Immature natural killer cell (primary cell): ENCODE measurements around the gene KRT6A. TPM values are rescaled to one million over a fixed set of nuclear protein-coding genes. Genes with fewer than 3 reads are reported as not detected.
"Not testable (repeated sequence)": the region's sequence is repeated elsewhere in the genome, so short reads cannot be mapped to it uniquely, and the experiment has no call there.

Experiments used
- DNase-seq, 3 donors: peaks; one replicate each; pipeline ENCODE4 v3.0.0; 2022; ENCODE audit warnings: mixed read lengths in 1 of 3
- H3K27ac Mint-ChIP-seq, 6 donors: one replicate each; pipeline ENCODE4 v1.8.0; 2020; ENCODE audit warnings: mixed read lengths in 6 of 6, mild to moderate bottlenecking in 5 of 6, inconsistent platforms in 4 of 6, moderate library complexity in 3 of 6
- H3K27me3 Mint-ChIP-seq, 3 donors: one replicate each; pipeline ENCODE4 v1.8.0; 2020 to 2021; ENCODE audit warnings: low read depth in 3 of 3, mild to moderate bottlenecking in 3 of 3, mixed read lengths in 3 of 3, moderate library complexity in 3 of 3, inconsistent platforms in 1 of 3
- H3K36me3 Mint-ChIP-seq, 3 donors: one replicate each; pipeline ENCODE4 v1.8.0; 2020; ENCODE audit warnings: mixed read lengths in 3 of 3, inconsistent platforms in 2 of 3, mild to moderate bottlenecking in 2 of 3
- H3K4me1 Mint-ChIP-seq, 2 donors: one replicate each; pipeline ENCODE4 v1.8.0; 2020; ENCODE audit warnings: inconsistent platforms in 2 of 2, mild to moderate bottlenecking in 2 of 2, mixed read lengths in 2 of 2, moderate library complexity in 1 of 2
- H3K4me3 Mint-ChIP-seq, 5 donors: one replicate each; pipeline ENCODE4 v1.8.0; 2020; ENCODE audit warnings: mild to moderate bottlenecking in 5 of 5, mixed read lengths in 5 of 5, inconsistent platforms in 3 of 5, moderate library complexity in 3 of 5
- H3K9me3 Mint-ChIP-seq, 6 donors: one replicate each; pipeline ENCODE4 v1.8.0; 2020; ENCODE audit warnings: mild to moderate bottlenecking in 6 of 6, mixed read lengths in 6 of 6, inconsistent platforms in 4 of 6, moderate library complexity in 3 of 6
- polyA plus RNA-seq, 3 donors: library from polyadenylated mRNA; unstranded; fragments of 300-500 nt; fragmentation: Illumina TruSeq; gene quantifications; one replicate each; pipeline ENCODE4 v1.2.3, GENCODE V29; 2021

KRT6A gene
- polyA plus RNA-seq, 3 donors from 2014 or later, result not detected

DNA sequence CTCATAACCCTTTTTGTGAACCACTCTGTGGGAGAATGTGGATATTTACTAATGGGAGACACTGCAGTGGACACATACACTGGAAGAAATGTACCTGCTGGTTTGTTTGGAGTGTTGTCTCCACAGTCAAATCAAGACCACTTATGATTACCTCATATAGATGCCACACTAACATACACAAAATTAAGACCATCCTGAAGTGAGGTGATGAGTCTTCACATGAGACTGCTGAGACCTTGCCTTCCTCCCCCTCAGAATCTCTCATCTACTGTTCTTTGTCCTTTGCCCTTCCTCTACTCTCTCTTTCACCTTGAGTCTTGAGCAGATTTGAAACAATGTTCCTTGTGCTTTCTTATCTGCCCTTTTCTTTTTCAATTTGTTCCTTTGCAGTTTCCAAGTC is 4.3 kb downstream of the KRT6A start:
- DNase-seq, result no peak
- Mint-ChIP-seq H3K9me3 (peaks cover 4 to 13% (median 11%) of the 10 kb centered on the region in 6 donors), H3K27me3 (peaks cover 5 to 28% (median 9%) of the 10 kb centered on the region in 3 donors), H3K36me3 (peaks cover 0 to 9% (median 9%) of the 10 kb centered on the region in 3 donors), H3K4me1 (no peaks in the 10 kb centered on the region), H3K27ac (no peak overlapping the region), H3K4me3 (no peak overlapping the region)

- H3K27ac Mint-ChIP-seq, H3K4me3 Mint-ChIP-seq, H3K4me1 Mint-ChIP-seq, DNase-seq, H3K36me3 Mint-ChIP-seq: not testable (repeated sequence)
- Mint-ChIP-seq H3K27me3 (peaks cover 7 to 30% (median 10%) of the 10 kb centered on the region in 3 donors), H3K9me3 (peaks cover 4 to 13% (median 11%) of the 10 kb centered on the region in 6 donors)
Measured at GRCh38 chr12:52487744-52488443, 5.2 kb downstream of the KRT6A start.

DNA sequence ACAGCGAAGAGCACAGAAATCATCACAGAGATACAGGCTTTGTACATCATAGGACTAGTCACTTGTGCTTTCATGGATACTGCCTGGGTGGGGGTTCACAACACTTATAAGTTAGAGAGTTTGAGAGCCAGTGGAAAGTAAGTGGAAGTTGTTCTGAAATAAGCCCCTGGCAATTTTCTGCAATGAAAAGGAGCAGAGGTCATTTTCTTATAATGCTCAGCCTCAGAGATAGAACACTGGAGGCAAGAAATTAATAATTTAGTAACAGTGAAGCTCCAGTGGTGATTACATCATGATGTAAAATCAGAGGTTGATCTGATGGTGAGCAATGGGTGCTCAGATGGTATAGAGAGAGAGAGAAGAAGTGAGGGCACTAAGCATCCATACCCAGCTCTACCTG is 5.8 kb downstream of the KRT6A start:
- Mint-ChIP-seq H3K36me3 (peaks cover 0 to 9% (median 9%) of the 10 kb centered on the region in 3 donors), H3K27me3 (peaks cover 7 to 34% (median 10%) of the 10 kb centered on the region in 3 donors), H3K4me1 (no peaks in the 10 kb centered on the region), H3K27ac (no peak overlapping the region), H3K4me3 (no peak overlapping the region), H3K9me3 (peaks cover 4 to 13% (median 11%) of the 10 kb centered on the region in 6 donors)
- no peak for DNase-seq

GRCh38 chr12:52486166-52487105 is 6.6 kb downstream of the KRT6A start:
- peaks cover 10 to 30% (median 10%) of the 10 kb centered on the region in 3 donors for H3K27me3 Mint-ChIP-seq
- H3K4me1 Mint-ChIP-seq, result no peaks in the 10 kb centered on the region
- no peak overlapping the region for H3K4me3 Mint-ChIP-seq
- H3K9me3 Mint-ChIP-seq, result peaks cover 4 to 13% (median 11%) of the 10 kb centered on the region in 6 donors
- H3K27ac Mint-ChIP-seq, result no peak overlapping the region
- peaks cover 0 to 9% (median 9%) of the 10 kb centered on the region in 3 donors for H3K36me3 Mint-ChIP-seq
- DNase-seq, result no peak

- Mint-ChIP-seq H3K27me3 (peaks cover 4 to 16% (median 8%) of the 10 kb centered on the region in 3 donors), H3K9me3 (peaks cover 3 to 8% (median 8%) of the 10 kb centered on the region in 6 donors), H3K36me3 (peaks cover 0 to 8% (median 3%) of the 10 kb centered on the region in 3 donors), H3K4me1 (no peaks in the 10 kb centered on the region), H3K4me3 (no peak overlapping the region), H3K27ac (no peak overlapping the region)
- DNase-seq, result no peak
Measured at GRCh38 chr12:52480073-52480472, 13.0 kb downstream of the KRT6A start.

DNA sequence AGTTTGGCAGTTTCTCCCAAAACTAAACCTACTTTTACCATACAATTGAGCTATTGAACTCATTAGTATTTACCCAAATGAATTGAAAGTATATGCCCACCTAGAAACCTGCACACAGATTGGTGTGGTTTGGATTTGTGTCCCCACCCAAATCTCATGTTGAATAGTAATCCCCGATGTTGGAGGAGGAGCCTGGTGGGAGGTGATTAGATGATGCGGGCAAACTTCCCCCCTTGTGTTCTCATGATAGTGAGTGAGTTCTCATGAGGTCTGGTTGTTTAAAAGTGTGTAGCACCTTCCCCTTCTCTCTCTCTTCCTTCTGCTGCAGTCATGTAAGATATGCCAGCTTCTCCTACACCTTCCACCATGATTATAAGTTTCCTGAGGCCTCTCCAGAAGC is 15.4 kb downstream of the KRT6A start:
- no peaks in the 10 kb centered on the region for H3K4me1 Mint-ChIP-seq
- no peak overlapping the region for H3K27ac Mint-ChIP-seq
- DNase-seq, result no peak
- peaks cover 0 to 2% (median 0%) of the 10 kb centered on the region in 6 donors for H3K9me3 Mint-ChIP-seq
- peaks cover 2 to 7% (median 6%) of the 10 kb centered on the region in 3 donors for H3K27me3 Mint-ChIP-seq
- peaks cover 0 to 4% (median 0%) of the 10 kb centered on the region in 3 donors for H3K36me3 Mint-ChIP-seq
- H3K4me3 Mint-ChIP-seq, result no peak overlapping the region

GRCh38 chr12:52474212-52474611 is 18.8 kb downstream of the KRT6A start:
- Mint-ChIP-seq H3K36me3 (peaks cover 0 to 4% (median 0%) of the 10 kb centered on the region in 3 donors), H3K4me3 (no peak overlapping the region), H3K9me3 (no peaks in the 10 kb centered on the region), H3K27me3 (peaks cover 2 to 6% (median 2%) of the 10 kb centered on the region in 3 donors), H3K4me1 (no peaks in the 10 kb centered on the region), H3K27ac (no peak overlapping the region)
- no peak for DNase-seq

DNA sequence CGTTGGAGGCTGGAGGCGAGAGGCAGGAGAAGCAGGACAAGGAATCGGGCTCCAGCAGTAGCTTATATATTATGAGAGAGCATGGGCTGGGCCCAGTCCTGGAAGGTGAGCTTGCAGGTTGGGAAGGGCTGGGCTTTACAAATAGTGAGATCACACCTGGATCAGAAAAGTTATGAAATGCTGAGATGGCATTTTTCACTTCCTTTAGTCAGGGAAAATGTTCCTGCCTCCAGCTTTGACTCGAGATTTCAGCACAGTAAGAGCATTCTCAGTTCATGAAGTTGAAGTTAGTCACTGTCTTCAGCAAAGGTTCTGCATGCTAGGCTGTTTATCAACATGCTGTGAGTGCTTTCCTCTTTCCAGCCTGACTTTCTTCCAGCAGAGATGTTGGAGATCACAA is 19.3 kb downstream of the KRT6A start, which contains the start of gene KRT6C:
Gene KRT6C (minus strand): TSS at position 38 of the 400 bp plus-strand sequence. CDS start 68 bp downstream, outside the sequence.
- H3K36me3 Mint-ChIP-seq, result peaks cover 0 to 4% (median 0%) of the 10 kb centered on the region in 3 donors
- H3K4me3 Mint-ChIP-seq, result no peak within 1 kb of the TSS
- no peaks in the 10 kb centered on the region for H3K4me1 Mint-ChIP-seq
- H3K27ac Mint-ChIP-seq, result no peak within 1 kb of the TSS
- DNase-seq, result no peak
- peaks cover 2 to 6% (median 2%) of the 10 kb centered on the region in 3 donors for H3K27me3 Mint-ChIP-seq
- no peaks in the 10 kb centered on the region for H3K9me3 Mint-ChIP-seq

GRCh38 chr12:52469853-52470252 is 23.2 kb downstream of the KRT6A start:
- Mint-ChIP-seq H3K27me3 (peaks cover 0 to 6% (median 4%) of the 10 kb centered on the region in 3 donors), H3K9me3 (no peaks in the 10 kb centered on the region), H3K4me1 (no peaks in the 10 kb centered on the region), H3K4me3 (no peak overlapping the region), H3K36me3 (no peaks in the 10 kb centered on the region), H3K27ac (no peak overlapping the region)
- DNase-seq, result no peak

GRCh38 chr12:52464897-52465296 is 28.2 kb downstream of the KRT6A start:
- no peaks in the 10 kb centered on the region for H3K9me3 Mint-ChIP-seq

GRCh38 chr12:52461693-52462092 is 31.4 kb downstream of the KRT6A start:
- Mint-ChIP-seq H3K4me3 (no peak overlapping the region), H3K9me3 (no peaks in the 10 kb centered on the region), H3K4me1 (no peaks in the 10 kb centered on the region), H3K27me3 (peaks cover 2 to 7% (median 2%) of the 10 kb centered on the region in 3 donors), H3K36me3 (peaks cover 0 to 4% (median 0%) of the 10 kb centered on the region in 3 donors), H3K27ac (no peak overlapping the region)
- no peak for DNase-seq

More at GRCh38 chr12:52464897-52465296, 28.2 kb downstream of the KRT6A start:
- Mint-ChIP-seq H3K36me3 (no peaks in the 10 kb centered on the region), H3K4me1 (no peaks in the 10 kb centered on the region), H3K4me3 (no peak overlapping the region), H3K27me3 (peaks cover 0 to 7% (median 2%) of the 10 kb centered on the region in 3 donors), H3K27ac (no peak overlapping the region)
- no peak for DNase-seq

DNA sequence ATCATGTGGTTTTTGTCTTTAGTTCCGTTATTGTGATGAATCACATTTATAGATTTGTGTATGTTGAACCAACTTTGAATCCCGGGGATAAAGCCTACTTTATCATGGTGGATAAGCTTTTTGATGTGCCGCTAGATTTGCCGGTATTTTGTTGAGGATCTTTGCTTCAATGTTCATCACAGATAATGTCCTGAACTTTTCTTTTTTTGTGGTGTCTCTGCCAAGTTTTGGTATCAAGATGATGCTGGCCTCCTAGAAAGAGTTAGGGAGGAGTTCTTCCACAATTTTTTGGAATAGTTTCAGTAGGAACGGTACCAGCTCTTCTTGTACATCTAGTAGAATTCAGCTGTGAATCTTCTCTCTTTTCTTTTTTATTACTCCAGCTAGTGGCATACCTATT is 34.2 kb downstream of the KRT6A start:
- Mint-ChIP-seq H3K4me1 (peaks cover 13 to 22% of the 10 kb centered on the region in 2 donors), H3K4me3 (no peak overlapping the region), H3K36me3 (peaks cover 0 to 4% (median 0%) of the 10 kb centered on the region in 3 donors), H3K9me3 (no peaks in the 10 kb centered on the region), H3K27ac (no peak overlapping the region), H3K27me3 (peaks cover 2 to 7% (median 2%) of the 10 kb centered on the region in 3 donors)
- DNase-seq, result no peak

DNA sequence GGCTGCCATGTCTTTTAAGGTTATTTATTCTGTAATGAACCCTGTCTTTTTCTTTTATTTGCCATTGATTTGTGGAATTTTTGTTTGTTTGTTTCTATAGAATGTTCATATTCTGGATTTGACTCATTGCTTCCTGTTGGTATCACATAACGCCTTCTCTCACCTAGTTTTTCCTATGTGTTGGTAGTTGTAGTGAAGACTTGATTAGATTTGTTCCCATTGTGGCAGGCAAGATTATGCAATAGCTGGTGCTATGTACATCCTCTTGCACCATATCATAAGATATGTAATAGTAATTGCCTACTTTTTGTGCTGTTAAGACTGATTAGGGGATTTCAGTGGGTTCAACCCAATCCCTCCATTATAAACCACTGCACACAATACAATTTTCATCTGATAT is 37.2 kb downstream of the KRT6A start:
- DNase-seq, result no peak
- H3K4me3 Mint-ChIP-seq, result no peak overlapping the region
- peaks cover 0 to 4% (median 0%) of the 10 kb centered on the region in 3 donors for H3K36me3 Mint-ChIP-seq
- H3K27me3 Mint-ChIP-seq, result peaks cover 0 to 7% (median 2%) of the 10 kb centered on the region in 3 donors
- no peaks in the 10 kb centered on the region for H3K9me3 Mint-ChIP-seq
- H3K4me1 Mint-ChIP-seq, result peaks cover 13 to 22% of the 10 kb centered on the region in 2 donors
- no peak overlapping the region for H3K27ac Mint-ChIP-seq
